GM03348 (cell line): ENCODE data around the gene ATG5.

Source experiments
- DNase-seq: peaks from one replicate; pipeline ENCODE4 v3.0.0; 2012; ENCODE audit warnings: low spot score

Gene ATG5

DNA sequence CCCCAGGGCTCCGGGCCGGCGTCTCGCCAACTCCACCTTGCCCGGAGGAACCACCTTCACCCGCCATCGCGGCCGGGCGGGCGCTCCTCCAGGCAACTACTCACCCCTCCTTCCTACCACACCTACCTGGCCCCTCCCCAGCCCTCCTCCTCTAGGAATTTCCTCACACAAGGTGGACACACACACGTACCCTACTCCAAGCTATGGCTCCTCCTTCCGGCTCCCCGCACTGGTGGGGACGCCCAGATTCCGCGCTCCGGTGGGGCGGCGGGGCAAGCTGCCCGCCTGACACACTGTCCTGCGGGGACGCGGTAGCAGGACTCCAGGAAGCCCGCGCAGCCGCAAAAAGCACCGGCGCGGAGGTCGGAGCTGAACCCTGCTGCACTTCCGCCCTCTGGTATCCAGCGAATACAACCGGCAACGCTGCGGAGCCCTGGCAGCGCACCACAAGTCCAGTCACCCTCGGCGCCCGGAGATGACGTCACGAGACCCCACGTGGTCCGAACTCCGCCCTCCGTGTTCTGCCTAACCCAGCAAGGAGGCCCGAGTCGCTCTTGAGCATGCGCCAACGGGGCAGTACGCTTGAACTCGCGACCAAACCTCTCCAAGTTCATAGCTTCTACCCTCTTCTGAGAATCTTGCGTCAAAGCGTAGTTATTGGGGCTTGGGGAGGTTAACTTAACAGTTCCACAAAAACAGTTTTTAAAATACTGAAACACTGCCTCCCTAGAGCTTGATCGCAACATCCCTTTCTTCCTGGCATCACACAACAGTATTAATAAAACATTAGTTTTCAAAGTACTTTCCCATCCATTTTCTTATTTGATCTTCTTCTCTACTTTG is at the start of gene ATG5:
Gene ATG5, minus strand, starts transcription at position 425 of the 843 bp plus-strand sequence. CDS start 9,552 bp downstream, outside the sequence.
- peak; percentile 99 for DNase-seq

DNA sequence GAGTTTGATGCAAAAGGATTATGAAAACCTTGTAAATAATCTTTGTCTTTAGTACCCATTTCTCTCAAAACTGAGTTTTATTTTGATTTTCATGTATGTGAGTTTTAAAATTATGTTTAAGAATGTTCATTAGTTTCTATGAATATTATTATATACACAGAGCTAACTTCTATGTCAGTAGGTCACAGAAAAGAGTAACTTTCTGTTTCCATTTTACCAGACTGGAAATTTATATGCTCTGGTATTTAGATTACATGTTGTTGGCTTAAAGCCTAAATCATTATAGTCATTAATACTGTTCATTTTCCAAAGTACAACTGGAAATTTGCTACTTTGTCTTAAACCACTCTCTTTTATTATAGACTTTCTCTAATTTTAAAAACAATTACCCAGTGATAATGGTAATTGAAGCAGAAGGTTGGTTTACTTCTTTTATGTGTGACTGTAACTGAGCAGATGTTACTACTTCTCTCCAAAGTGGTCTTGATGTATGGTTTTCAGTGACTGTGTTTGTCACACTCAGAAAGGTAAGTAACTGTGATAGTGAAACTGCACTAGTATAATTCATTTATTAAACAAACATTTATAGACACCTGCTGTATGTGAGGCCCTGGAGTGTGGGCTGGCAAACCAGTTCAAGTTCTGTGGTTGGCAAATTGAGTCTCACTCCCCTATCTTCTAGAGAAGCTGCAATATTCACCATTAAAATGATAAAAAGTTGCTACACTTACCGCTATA is 48.1 kb upstream of the ATG5 start:
- DNase-seq = no peak

DNA sequence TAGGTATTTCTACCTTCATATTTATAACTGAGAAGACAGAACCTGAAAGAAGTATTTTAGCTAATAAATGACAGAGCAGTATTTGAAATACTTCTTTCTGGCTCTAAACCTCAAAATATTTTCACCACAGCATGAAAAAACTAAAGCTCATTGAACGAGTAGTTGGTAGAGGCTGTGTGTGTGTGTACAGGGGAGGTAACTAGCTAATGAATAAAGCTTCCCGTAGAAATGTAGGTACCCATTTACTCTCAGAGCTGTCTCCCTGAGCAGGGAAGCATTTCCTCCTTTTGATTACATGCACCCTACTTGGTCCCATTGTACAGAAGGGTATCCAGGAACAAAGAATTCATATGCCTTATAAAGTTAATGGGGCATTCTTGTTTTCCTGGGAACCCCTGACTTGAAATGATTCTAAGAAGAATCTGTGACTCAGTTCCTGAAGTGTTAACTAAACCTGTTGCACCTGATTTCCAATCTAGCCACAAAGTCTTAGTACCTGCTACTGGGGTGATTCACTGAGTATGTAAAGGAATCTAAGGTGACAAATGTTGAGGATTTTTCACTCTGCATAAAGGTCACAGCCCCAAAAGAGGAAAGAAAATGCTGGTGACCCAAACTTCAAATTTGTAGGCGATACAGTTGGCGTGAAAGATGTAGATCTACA is 47.4 kb upstream of the ATG5 start:
- no peak for DNase-seq

DNA sequence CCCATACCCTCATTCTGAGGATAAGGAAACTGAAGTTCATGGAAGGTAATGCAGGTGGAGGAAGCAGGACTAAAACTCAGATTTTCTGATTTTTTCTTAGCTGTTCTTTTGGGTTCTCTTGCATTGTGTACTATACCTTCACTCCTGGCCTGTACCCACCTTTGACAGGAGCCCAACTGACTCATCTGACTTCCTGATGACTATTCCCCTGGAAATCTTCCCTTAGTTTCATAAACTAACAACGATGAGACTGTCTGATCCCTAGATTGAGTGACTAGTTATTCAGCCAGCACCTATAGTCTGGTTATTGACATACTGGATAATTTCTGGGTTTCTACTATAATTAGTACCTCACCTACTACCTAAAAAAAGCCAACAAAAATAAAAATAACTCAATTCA is 45.1 kb upstream of the ATG5 start:
- DNase-seq = no peak

DNA sequence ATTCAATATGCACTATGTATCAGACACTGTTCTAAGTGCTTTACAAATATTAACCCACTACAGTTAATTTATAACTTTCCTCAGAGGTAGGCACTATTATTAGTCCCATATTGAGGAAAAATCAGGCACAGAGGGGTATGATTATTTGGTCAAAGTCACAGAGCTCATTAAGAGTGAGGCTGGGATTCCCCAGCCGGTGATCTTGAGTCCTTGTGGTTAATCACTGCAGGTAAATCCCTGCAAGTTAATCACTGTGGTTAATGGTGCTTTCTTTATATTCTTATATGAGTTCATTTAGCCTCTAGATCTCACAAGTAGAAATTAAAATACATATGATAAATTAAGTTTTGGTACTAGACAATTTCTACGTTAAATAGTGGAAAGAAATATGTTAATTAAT is 44.2 kb upstream of the ATG5 start:
- DNase-seq = no peak

DNA sequence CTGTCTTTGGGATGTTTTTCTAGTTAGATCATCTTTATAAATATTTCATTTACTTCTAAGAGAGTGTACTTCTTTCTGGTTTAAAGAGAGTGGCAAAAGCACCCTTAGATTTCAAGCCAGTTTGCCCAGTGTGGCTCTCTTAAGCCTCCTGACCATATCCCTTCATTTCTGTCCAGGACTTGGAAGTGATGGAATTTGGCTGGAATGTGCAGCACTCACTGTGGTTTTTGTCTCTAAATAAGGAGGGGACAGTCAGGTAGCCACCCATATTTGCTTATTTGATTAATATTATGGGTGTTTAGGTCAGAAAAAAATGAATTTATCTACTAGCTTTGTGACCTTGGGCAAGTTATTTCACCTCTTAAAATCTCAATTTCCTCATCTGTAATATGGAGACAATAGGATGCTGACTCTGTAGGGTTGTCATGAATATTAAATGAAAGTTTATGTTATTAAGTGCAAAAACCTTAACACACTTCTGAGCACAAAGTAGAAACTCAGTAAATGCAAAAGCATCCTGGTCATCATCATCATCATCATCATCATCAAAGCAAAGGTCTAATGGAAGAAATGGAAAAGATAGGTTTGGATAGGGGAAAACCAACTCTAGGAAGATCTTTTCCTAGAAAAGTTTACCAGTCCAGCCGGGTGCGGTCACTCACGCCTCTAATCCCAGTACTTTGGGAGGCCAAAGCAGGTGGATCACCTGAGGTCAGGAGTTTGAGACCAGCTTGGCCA is 38.0 kb upstream of the ATG5 start:
- DNase-seq = peak; percentile 16

DNA sequence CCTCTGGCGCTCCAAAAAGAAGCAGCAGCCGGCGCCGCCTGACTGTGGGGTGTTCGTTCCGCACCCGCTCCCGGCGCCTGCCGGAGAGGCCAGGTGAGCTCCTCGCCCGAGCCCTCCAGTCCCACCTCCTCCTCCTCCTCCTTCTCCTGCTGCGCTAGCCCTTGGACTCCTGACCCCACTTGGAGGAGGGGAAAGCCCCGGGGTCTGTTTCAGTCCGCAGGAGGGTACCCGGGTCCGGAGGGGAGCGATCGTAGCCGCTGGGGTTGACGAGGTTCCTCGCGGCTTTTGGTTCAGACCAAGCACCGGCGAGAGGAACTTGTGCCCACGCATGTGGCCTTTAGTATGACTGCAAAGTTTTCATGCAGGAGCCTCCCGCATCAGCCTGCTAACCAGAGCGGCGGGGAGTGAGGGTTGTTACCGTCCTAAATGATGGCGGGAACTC is 35.5 kb upstream of the ATG5 start:
- DNase-seq = peak; percentile 13

DNA sequence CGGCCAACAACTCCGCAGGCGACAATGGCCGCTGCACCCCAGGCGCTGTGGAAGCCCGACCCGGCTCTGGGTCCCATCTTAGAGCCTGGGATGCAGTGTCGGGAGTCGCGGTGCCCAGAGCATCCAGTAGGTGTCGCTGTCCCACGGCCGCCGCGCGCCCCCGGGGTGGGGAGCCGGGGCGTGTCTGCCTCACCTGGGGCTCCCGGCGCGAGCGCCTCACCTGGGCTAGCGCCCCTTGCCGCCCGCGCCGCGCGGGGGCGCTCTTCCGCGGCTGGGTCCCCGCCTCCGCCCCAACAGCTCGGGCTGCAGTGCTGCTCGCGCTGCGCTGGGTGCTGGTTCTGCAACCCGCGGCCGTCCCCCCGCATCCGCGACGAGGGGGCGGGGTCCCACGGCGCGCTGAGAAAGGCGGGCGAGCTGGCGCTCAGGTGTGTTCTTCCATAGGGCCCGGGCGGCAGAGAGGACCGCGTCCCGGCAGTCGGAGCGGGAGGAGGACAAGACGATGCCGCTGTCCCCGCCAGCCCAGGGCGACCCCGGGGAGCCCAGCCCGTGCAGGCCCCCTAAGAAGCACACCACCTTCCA is 34.9 kb upstream of the ATG5 start, which contains the start of gene CRYBG1:
Gene CRYBG1, plus strand, starts transcription at position 308 of the 579 bp plus-strand sequence. Its CDS starts 192 bp downstream, at position 500.
- DNase-seq = peak; percentile 82

DNA sequence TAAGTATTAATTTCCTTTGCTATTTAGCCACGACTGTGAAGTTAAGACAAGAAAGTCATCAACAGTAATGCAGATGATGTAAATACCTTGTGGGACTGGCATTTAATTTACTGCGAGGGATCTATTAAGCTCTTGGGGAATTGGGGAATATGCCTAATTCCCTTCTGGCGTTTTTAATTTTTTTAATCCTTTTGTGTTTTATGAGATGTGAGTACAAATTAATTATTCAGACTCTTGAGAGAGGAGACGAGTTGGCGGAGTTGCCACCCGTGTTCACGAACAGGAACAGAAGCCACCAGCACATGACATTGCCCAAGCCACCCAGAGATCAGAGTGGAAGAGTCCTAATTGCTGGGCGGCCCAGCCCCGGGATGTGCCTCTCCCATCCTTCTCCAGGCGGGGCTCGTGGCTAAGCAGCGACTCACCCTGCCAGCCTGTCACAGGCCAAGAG is 34.4 kb upstream of the ATG5 start:
- no peak for DNase-seq

DNA sequence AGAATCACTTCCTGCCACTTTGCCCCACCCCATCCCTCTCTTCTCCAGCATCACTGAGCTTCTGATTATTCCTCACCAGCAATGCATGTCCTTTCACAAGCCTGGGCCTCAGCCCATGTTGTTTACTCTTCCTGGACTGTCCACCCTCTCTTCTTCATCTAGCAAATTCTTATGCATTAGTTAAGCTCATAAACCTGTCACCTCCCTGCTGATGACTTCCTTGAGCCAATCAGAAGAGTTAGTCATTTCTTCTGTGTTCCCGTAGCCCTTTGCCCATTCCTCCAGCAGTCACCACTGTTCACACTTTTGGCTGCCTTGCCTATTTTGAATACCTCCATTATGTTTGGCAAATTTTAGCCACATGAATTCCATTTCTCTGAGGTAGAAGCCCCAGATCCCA is 30.8 kb upstream of the ATG5 start:
- DNase-seq = no peak

DNA sequence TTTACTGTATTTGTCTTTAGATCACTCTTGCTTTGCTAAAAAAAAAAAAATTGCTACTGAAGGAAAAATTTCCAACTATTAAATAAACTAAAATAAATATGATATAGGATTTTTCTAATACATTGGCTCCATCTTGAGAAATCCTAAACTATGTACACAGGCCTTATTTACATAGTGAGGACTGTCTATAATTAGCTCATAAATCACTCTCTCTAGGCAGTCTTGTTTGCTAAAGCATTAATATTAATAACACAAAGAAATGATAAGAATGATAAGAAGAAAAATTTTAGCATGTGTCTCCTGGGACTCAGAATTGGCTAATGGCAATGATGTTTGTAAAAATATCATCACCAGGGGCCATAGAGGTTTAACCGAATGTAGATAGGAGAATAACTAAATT is 21.7 kb upstream of the ATG5 start:
- no peak for DNase-seq

DNA sequence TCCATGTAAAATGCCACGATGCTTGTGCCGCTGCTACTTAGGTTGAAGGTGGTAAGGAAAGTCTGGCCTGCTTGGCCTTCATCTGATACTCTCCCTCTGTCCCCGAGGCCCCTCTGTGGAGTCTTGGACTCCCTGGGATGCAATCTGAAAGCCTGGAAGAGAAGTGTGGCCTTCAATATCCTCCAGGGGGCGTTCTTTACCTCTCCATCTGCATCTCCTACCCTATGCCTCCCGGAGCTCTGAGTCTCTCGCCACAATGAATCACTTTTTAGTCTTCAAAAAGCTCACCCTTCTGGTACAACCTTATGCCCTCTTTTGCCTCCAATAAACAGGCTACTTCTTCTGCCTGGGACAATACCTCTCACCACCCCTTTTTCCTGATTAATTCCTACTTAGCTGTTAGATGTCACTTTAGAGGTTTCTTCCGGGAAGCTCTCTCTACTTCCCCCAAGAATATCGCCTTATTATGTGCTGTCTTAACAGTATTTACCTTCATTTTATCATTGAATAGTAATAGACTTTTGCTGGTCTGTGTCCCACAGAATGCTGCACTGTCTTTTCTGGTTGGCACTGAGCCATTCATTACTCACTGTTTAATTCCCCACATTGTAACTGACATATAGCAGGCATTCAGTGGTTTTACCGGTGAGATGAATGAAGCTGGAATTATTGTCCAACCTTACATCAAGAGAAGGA is 13.9 kb upstream of the ATG5 start:
- peak; percentile 86 for DNase-seq

DNA sequence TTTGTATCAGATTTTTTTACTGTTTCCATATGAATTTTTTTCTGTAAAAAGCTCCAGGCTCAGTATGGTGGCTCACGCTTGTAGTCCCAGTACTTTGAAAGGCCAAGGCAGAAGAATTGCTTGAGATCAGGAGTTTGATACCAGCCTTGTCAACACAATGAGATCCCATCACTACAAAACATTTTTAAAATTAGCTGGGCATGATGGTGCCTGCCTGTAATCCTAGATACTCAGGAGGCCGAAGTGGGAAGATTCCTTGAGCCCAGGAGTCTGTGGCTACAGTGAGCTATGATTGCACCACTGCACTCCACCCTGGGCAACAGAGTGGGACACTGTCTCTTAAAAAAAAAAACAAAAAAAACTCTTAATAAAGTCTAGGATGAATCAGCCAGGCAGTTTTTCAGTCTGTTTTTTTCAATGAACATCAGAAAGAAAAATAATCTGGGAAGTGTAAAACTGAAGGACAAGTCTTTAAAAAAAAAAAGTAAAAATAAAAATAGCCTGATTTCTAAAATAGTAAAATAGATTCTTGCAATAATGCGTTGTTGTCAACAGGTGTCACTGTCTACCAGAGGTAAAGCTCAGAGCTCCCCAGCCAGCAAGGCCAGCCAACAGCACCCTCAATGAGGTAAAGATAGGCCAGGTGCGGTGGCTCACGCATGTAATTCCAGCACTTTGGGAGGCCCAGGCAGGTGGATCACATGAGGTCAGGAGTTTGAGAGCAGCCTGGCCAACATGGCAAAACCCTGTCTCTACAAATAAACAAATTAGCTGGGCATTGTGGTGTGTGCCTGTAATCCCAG is 9.3 kb upstream of the ATG5 start:
- DNase-seq = peak; percentile 72

DNA sequence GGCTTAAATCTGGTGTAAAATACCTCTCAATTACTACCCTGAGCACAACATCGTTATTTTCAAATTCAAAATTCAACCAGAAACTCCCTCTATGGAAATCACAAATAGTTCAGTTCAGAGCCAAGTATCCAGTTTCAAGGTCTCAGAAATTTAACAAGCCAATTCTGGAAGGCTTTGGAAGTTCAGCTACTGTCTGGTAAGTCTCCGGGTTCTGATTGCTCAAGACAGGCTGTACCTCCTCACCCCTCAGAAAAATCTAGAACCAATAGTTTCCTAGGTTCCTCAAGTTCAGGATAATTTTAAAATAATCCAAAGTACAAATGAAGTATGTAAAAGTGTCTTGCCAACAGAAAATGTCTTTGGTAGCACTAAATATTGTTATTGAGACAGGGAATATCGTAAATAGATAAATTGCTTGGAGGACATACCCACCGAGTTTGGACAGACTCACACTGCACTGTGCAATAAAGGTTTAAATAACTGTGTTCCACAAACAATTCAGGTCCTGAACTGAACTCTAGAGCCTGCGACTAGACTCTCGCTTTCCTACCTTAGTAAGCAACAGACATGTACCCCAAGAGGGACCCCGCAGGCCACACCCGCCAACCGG is 729 bp downstream of the ATG5 start:
- DNase-seq = peak; percentile 36

DNA sequence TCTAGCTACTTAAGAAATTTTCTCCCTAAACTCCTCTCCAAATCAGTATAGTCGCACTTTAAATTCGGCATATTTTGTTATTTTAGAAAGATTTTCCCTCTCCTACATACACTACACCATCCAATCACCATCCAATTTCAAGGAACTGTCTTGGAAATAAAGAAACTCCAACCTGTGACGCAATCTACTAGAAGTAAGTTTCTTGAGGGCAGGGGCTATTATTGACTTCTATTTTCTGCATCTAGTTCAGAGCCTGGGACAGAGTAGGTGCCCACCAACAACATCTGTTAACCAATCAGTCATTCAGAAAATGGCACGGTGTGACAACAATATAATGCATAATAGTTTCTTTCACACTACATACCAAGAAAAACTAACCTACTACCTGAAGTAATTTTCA is 3.6 kb downstream of the ATG5 start:
- DNase-seq = no peak

DNA sequence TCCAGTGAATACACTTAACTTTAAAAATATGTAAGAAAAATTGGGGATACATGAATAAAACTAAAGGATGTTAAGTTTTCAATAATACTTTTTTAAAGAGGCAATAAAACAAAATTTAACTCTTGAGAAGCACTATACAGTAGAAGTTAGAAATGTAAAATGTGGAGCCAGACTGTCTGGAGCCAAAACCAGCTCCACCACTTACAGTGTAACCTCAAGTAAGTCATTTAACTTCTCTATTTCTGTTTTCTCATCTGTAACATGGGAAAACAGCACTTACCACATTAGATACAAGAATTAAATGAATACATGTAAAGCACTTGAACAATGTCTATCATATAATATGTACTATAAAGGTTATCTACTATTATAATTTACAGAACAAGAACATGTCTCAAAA is 6.7 kb downstream of the ATG5 start:
- no peak for DNase-seq

DNA sequence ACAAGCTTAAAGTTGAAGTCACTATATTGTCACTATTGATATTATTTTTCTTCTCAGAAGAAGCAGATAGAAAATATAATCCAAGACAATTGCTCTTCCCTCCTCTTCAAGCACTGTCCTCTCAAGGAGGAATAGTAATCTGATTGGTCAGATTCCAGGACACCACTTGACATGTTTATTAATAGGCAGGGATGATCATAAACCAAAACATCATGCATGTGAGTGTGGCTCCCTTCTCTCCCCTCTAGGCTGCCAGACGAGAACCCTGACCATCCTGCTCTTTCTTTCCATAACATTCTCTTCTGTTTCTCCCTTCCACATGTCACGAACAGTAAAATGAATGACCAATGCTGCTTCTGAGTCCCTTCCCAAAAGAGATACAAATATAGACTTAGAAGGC is 7.5 kb downstream of the ATG5 start:
- no peak for DNase-seq

DNA sequence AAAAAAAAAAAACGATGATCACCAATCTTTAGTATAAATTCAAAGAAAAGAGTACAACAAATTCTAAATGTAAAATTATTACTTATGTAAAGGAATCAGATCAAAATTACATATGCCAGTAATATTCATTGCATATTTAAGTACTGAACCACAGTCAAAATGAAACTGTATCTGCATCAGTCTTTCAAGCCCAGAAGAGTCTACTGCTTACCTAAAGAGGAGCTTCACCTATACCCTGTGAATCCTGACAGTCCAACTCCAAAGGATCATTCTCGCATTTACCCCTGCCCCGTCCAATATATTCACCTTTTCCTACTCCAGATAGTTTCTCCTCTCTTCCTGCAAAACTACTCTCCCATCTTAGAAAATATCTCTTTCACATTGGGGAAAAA is 9.2 kb downstream of the ATG5 start:
- DNase-seq = no peak

DNA sequence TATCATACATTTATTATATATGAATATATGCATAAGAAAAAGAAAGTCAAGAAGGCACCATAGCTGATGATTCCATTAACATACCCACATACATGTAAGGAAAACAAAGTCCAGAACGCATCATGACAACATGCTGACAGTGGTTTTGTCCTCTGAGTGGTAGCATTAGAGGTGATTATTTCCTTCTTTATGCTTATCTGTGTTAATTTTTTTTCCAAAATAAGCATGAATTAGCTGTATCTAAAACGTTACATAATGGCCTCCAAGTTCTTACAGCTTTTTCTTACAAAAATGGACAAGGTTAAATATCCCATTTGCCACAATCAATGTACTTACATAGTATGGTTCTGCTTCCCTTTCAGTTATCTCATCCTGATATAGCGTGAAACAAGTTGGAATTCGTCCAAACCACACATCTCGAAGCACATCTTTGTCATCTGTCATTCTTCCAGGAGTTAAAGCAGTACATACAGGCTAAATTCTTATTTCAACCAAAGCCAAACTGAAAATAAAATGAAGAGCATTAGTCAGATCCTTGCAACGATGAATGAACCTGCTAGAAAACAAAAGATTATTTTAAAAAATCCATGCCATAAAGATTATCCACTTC is 9.7 kb downstream of the ATG5 start:
- DNase-seq = no peak
